CD1c-positive myeloid dendritic cell (primary cell): ENCODE measurements around the gene SLC25A29.
"Not testable (repeated sequence)": the region's sequence is repeated elsewhere in the genome, so short reads cannot be mapped to it uniquely, and the experiment has no call there.

ENCODE experiments used
- DNase-seq: peaks from one replicate; pipeline ENCODE4 v3.0.0-alpha.2; 2016; ENCODE audit errors: extremely low spot score

The SLC25A29 gene

DNA sequence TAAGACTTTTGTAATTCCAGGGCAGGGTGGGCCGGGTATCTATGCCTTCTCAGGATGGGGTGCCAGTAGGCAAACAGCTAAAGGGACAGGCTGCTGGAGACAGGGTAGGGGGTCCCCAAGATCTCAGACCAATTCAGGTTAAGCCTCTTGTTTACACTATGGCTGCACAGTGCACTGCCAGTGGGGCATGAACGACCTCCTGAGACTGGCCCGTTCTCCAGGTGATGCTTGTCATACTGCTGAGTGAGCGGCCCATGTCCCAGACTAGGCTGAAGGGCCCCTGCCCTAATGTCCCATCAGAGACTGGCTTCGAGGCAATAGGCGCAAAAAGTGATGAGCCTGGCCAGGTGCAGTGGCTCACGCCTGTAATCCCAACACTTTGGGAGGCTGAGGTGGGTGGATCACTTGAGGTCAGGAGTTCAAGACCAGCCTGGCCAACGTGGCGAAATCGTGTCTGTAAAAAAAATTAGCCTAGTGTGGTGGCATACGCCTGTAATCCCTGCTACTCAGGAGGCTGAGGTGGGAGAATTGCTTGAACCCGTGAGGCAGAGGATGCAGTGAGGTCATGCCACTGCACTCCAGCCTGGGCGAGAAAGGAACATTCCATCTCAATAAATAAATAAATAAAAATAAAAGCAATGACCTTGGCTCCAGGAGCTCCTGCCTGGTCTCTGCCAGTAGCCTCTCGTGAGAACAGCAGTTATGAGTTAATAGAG, 12.6 kb downstream of the SLC25A29 start:
- DNase-seq = no peak

DNA sequence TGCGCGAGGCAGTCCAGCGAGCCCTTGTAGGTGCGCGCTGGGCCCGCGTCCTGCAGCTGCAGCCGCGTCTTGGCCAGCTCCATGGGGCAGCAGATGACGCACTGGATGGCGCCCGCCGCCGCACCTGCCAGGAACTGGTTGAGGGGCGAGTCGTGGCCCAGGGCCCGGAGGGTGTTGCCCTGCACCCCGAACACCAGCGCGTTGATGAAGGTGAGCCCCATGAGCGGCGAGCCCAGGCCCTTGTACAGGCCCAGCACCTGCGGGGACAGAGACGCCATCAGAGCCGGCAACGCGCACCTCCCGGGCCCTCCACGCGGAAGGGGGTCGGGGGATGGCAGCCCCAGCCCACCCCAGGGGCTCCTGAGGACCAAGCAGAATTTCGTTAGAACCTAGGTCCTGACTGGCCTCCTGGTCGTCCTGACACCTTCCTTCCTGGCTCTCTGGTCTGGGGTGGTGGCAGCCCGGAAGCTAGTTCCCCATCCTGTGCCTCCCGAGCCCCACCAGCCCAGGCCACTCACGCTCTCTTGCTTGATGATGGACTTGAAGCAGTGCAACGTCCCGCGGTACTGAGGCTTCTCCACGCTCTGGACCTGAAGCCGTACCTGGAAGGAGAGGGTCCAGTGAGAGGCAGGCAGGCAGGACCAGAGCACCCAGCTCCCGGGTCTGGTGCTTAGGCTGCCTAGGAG, 13.3 kb downstream of the SLC25A29 start:
- no peak for DNase-seq

DNA sequence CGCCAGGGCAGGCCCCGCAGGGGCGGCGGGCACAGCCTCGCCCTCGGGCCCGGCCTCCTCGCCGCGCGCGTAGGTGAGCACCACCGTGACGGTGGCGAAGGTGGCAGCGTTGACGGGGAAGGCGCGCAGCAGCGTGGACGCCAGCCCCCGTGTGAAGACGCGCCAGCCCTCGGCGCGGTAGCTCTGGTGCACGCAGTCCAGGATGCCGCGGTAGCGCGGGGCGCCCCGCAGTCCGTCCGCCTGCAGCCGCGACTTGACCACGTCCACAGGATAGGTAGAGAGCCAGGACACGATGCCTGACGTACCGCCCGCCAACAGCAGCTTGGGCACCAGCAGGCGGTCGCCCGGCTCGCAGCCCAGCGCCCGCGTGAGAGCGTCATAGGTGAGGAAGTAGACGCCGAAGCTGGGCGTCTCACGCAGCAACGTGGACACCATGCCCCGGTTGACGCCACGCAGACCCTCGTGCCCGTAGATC, 13.9 kb downstream of the SLC25A29 start:
- no peak for DNase-seq

DNA sequence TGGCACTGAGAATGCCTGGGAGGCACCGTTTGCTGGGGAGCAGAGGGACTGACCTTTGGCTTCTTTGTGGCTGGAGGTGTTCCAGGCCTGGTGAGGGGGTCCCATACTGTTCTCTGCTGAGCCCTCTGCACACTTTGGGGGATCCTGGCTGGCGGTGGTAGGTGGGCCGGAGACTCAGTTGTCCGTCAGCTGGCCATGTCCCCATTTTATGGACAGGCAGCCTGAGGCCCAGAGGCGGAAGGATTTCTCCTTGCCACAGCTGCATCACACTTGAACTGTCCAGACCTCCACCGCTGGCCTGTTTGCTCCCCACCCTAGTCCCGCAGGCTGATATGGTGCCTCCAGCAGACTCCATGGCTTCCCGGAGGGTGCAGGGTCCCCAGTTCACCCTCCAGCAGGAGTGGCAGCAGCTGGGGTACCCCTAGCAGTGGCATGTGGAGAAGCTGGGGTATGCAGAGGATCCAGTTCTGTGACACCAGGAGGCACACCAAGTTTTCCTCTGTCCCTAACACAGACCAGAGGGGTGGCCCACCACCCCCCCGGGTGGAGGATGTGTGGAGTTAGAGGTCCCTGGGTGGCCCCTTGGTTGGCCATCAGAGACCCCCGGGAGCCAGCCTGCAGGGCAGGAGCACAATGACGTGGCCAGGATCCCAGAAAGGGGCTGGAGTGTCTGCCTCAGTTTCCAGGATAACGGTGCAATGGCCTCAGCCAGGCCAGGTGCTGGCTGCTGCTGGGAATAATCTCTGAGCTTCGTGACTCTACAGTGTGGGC, 14.8 kb downstream of the SLC25A29 start:
- no peak for DNase-seq

DNA sequence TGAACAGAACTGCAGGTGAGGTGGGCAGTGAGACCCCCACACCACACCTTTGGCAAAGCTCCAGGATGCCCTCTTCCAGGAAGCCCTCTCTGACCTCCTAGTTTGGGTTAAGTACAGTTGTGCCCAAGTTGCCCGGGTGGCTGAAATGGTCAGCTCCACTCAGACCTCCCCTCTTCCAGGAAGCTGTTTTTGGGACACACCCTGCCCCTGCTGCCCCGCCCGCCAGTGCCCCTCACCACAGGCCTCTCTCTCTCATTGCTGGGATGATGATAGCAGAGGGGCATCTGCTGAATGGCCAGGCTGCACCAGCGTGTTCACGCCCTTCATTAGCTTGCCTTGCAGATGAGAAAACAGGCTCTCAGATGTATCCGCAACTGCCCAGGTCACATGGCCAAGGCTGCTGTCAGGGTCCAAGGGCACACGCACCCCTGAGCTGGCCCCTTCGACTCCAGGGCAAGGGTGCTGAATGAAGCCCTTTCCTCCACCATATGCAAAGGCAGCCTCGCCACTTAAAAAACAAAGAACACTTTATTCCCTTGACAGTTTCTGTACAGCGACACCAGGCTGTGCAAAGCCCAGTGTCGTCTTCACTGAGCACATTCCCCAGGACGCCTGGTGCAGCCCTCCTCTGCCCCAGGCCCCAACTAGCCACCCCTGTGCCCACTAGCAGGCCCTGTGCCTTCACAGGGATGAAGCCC, 15.5 kb downstream of the SLC25A29 start:
- DNase-seq = no peak

DNA sequence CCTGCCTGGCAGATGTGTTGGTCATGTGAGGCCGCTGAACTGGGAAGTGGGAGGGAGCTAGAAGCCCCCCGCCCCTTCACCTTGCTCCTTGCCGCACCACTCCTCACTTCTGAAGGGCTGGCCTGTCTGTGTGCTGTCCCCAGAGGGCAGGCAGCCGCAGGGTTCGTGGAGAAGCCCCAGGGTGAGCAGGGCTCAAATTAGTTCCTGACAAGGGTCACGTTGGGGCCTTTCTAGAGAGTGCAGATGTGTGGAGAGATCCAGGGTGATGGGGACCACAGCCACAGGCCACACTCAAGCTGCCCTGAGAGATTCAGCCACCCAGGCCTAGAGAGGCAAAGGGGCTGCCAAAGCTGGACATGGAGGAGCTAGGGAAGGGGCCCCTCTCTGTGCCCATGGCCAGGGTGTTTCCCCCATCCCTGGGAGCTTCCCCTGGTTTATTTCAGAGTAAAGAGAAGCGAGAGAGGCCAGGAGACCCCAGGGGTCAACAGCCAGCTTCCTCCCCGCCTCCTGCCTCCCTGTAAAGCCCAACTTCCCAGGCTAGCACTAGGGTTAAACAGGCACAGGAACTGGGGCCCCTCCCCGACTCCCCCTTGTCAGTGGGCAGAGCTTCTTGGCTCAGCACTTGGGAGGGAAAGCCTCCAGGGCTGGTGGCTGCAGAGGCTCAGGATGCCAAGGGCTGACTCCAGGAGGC, 16.2 kb downstream of the SLC25A29 start:
- DNase-seq = no peak

DNA sequence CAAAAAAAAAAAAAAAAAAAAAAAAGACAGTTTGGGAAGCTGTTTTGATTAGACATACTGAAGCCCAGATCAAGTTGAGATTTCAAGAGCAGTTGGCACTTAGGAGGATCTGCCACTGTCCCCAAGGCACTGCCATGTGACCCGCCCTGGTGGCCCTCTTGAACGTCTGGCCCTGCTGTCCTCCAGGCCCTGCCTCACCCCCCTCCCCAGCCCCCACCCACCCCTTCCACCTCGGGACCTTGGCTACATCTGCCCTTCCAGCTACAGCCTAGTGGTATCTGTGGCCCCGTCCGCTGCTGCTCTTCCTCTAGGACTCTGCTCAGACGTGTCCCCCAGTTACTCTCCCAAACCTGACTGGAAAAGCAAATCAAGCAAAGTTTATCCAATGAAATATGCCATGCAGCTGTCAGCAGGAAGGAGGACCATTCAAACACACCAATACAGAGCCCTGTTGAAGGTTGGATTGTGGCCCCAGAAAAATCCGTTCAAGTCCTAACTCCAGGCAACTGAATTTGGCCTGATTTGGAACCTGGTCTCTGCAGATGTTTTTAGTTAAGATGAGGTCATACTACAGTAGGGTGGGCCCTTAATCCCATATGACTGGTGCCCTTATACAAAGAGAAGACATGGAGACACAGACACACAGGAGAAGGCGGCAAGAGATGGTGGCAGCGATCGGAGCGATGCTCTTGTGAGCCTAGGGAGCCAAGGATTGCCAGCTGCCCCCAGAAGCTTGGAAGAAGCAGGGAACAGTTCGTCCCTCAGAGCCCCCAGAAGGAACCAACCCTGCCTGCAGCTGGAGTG, 17.7 kb downstream of the SLC25A29 start:
- no peak for DNase-seq

DNA sequence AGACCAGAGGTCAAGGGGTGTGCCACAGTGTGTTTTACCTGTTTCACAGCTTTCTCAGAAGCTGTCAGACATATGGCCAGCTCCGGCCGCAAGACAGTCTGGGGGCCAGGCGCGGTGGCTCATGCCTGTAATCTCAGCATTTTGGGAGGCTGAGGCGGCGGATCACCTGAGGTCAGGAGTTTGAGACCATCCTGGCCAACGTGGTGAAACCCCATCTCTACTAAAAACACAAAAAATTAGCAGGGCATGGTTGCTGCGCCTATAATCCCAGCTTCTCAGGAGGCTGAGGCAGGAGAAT, 18.3 kb downstream of the SLC25A29 start:
- not testable (repeated sequence) for DNase-seq

DNA sequence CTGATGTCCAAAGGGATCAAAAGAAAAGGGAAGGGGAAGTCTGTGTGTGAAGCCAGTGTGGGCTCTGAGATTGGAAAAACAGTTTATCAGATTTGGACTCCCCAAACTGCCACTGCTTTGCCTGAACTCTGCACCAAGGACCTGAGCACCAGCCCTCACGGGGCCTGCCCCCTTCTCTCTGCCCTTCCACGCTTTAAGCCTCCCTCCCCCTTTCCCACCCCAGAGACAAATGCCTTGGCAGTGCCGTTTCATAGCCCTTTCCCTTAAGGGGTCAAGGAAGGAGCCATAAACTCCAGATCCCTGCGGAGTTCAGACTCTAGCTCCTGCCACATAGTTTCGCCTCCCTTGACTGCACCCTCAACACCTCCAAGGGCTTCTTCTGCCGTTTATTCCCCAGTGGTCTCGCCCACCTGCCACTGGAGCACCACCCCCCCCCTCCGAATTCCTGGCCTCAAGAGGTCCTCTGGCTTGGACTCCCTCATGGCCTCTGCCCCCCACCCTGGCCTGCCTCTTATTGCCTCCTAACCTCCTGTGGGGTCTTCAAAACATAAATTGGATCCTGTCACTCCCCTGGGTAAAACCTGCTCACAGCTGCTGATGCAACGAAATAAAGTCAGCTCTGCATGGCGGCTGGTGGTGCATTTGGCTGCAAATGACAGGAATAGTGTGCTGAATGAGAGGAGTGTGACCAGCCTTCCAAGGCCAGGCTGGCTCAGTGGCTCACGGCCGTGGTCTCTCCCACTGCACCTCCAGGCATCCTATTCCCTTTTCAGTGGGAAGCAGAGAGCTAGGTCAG, 18.8 kb downstream of the SLC25A29 start:
- DNase-seq = no peak

DNA sequence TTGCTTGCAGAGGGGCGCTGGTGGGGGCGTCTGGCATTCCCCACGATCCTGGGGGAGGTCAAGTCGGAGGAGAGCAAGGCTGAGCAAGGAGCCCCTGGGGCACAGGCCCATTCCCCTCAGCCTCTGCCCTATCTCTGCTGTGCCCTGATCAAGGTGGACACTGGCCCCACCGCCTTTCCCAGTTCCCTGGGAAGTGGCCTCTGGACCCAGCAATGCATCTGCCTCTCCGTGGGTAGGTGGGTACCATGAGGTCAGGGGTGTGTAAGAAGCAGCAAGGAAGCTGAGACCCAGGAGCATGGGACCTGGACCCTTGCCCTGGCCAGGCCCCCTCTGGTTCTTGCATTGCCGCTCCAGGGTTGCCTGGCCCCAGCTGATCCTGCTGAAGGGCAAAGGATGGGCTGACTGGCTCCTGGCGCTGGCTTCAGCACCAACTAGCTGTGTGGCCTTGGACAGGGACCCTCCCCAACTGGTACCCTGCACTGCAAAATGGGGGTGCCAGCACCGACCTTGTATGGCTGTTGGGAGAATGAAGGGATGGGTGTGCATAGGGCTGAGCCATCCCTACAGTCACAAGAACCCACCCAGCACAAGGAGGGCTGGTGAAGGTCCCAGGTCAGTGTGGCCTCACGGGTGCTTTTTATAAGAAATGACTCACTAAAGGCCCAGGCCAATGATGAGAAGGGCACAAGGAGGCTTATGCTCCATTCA, 19.6 kb downstream of the SLC25A29 start:
- DNase-seq = no peak

DNA sequence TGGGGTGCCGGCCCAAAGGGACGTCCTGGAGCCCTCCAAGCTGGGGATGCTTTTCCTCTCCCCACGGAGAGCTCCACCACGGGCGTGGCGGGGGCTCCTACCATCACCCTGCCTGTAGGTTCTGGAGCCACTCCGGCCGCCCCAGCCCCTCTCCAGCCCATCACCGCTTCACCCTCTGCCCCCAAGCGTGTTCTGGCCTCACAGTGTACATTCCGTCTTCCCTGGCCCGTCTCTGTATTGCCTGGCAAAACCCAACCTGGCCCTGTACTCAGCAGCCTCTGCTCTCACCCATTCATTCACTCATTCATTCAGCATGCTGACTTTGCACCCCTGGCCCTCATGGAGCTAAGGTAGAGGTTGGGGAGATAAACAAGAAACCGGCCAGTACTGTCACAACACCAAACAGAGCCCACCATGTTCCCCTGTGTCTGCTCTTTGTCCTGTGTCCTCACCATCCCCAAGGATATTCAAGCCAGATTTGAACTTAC, 20.3 kb downstream of the SLC25A29 start:
- no peak for DNase-seq

DNA sequence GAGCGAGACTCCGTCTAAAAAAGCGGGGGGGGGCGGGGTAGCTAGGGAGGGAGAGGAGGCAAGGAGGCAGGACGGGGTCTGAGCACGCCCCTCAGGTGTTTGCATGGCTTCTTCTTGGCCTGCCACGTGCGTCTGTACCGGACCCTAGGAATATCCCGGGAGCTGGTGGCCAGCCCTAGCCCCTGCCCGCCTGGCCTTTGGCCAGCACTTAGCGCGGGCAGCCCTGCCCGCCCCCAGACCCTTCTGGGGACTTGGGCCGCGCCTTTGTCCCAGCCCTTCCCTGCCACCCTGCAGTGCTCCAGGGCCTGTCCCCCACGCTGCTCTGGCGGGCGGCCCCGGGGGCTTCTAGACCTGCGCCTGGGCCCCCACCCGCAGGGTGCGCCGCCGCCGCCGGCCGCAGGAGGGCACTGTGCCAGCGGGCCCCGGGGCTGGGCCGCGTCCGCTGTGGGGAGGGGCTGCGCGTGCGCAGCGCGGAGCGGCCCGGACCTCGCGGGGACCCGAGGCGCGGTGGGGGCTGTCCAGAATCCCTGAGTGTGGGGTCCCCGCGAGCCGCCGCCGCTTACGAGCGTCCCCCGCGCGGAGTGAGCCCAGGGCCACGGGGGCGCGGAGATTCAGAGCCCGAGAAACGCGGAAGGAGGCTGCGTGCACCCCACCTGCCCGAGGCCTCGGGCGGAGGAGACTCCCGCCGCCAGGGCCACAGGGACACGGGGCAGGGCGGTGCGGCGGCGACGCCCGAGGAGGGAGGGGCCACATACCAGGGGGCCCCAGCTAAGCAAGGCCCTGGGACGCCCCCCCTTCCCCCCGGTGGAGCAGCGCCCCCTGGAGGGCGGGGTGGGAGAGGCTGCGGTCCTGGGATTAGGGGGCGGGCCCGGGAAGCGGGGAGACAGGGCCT, 21.0 kb downstream of the SLC25A29 start:
- DNase-seq = peak; percentile 83

DNA sequence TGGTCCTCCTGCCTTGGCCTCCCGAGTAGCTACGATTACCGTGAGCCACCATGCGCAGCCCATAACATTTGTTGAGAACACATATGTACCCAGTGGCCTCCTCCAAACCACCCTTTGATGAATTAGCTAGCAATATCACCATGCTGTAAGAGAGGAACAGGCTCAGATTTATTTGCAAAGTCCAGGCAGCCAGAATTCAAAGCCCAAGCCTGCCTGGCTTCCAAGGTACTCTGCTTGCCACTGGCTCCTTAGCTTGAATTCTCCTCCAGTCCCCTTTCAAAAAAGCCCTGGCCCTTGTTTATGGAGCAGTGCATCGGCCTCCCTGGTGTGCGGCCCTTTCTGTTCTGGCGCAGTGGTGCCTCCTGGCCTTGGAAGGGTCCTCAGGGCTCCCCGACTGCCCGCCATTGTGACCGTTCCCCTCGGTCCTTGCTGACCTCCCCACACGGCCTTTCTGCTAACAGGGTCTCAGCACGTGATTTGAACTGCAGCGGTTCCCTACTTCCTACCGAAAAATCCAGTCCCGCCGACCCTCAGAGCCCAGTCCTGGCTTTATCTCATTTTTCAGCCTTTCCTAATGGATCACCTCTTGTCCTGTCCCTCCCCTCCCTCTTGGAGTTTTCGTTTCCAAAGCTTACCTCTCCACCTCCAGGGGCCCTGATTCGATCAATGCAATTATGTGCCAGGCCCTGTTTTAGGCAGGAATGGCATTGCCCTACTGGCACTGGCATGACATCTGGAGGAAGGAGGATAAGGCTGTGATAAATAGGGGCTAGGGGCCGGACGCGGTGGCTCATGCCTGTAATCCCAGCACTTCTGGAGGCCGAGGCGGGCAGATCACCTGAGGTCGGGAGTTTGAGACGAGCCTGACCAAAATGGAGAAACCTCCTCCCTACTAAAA, 22.0 kb downstream of the SLC25A29 start:
- no peak for DNase-seq

DNA sequence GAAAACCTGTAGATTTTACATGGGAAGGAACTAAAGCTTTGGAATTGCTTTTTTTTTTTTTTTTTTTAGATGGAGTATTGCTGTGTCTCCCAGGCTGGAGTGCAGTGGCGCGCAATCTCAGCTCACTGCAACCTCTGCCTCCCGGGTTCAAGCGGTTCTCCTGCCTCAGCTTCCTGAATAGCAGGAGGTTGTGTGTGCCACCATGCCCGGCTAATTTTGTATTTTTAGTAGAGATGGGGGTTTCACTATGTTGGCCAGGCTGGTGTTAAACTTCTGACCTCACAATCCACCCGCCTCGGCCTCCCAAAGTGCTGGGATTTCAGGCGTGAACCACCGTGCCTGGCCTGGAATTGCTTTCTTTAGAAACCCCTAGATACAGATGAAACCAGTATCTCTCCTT, 22.8 kb downstream of the SLC25A29 start:
- not testable (repeated sequence) for DNase-seq

DNA sequence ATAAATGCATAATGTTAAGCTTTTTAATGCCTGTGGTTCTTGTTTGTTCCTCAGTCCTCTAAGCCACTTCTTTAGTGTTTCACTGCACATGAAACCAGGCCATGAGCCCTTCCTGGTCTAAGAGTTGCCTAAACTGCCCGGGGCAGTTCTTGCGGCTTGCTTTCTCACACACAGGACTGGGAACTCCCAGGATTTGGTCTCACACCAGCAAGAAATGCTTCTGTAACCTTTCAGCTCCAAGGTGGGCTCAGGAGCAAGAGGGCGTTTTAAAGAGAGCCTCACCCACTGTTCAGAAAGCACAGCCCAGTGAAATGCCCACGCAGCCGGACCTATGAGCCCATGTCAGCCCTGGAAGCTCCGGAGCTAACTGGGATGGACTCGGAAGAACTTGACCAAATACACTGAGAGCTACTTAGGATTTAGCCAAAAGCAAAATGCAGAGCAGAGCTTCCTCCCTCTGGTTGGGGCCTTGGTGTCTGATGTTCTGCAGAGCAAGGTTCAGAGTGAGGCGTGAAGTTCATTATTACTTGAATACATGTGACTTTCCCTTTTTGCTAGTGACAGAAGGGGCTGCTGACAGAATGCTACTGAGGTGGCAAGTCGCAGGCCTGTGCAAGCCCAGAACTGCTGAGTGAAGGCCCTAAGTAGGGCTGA, 23.4 kb downstream of the SLC25A29 start:
- no peak for DNase-seq

DNA sequence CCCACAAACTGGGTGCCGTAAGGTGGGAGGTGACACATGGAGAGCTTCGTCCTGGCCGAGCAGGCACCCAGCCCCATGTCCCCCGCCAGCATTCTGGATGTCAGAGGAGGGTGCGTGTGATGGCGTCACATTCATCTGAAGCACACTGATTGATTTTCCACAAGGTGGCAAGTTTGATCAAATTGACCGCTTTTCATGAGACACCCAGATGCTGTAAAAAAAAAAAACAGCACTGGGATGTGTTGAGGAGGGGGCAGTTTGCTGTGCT, 24.2 kb downstream of the SLC25A29 start:
- no peak for DNase-seq
